HG03108 (cell line): ENCODE results near the gene NGRN.

Experiments used
- ATAC-seq: cut with Tn5 transposase; IDR thresholded peaks from one replicate; pipeline ENCODE4 v1.9.1; 2021; ENCODE audit warnings: moderate library complexity; ENCODE audit not compliant: unreplicated experiment

NGRN gene

DNA sequence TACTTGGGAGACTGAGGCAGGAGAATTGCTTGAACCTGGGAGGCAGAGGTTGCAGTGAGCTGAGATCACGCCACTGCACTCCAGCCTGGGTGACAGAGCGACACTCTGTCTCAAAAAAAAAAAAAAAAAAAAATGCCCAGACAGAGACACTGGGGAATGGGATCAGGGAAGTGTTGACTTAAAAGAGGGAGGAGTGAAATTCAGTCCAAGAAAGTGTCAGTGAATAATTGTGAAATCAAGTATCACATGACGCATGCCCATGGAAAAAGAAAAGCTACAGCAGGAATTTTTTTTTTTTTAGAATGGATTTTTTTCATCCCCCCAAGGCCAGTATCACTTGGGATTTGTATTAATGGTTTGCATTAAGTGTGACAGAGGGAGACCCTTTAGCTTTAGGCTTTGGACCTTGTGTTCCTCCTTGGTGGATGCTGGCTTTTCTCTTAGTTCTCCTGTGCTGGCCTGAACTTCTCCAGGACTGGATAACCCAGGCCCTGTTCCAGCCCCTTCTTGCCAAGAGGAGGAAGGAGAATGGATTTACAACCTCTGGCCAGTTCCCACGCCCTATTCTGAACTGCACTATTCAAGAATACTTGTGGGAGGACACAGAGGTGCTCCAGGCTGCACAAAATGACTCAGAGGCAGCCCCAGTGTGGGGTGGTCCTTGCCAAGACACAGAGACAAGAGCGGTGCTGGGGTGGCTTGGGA, 50.0 kb downstream of the NGRN start:
- ATAC-seq: no peak

GRCh38 chr15:90316139-90316538, 50.7 kb downstream of the NGRN start:
- no peak for ATAC-seq

DNA sequence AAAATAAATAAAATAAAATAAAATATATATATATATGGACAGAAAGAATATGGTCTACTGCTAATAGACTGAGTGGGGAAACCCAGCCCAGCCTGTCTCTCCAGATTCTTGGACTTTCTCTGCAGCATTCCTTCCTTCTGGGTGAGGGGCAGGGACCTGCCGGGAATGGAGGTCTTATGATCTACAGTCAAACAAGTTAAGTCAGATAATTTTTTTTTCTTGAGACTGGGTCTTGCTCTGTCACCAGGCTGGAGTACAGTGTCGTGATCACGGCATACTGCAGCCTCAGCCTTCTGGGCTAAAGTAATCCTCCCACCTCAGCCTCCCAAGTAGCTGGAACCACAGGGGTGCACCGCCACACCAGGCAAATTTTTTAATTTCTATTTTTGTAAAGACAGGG, 53.1 kb downstream of the NGRN start:
- ATAC-seq: no peak

GRCh38 chr15:90320062-90320884, 54.8 kb downstream of the NGRN start:
- ATAC-seq: peak; percentile 85

- no peak for ATAC-seq
These were observed 55.4 kb downstream of the NGRN start for GRCh38 chr15:90320885-90321278.
